Measurements from ENCODE around the gene EPB41. TPM values are rescaled to one million over a fixed set of nuclear protein-coding genes. Genes with fewer than 3 reads are reported as not detected.
A peak's percentile ranks its signal among the peaks of the same experiment; 100 is the strongest.

The EPB41 gene
- total RNA-seq, 6 donors from 2014 or later, result 43.5 to 109 (median 51.9) TPM

DNA sequence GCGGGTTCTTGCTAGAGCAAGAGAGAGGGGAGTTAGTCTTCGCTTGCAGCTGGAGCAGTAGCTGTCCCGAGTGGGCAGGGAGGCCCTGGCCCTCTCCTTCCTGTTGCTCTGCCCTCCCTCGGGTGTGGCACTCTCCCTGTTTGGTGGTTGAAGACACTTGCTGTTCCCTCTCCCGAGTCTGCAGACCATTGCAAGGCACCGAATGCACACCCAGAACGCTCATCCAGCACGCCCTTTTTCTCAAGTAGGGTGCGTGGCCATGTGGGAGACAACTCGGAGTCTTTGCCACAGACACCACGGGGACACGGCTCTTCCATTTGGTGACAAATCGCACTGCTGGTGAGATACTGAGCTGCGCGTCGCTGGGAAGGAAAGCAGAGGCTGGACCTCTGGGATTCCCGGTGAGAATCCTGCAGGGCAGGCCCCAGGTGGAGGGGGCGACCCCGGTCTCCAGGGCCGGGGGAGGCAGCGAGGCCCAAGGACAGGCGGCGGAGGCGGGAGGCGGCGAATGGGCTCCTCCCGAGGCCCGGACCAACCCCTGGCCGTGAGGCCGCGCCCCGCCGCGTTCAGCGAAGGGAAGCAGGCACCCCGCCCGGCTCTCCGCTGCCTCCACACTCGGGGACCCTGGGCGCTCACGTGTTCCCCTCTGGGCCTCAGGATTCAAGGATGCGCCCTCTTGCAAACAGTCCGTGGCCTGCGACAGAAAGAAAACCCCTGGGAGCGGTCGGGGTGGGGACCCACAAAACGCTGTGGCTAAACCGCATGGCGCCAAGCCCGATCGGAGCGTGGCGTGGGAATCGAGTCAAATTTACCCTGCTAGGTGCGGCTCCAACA is 219.7 kb downstream of the EPB41 start:
- Histone ChIP-seq H3K9me3 (no peaks in the 10 kb centered on the region), H3K27ac (no peak overlapping the region), H3K4me3 (no peak overlapping the region), H3K4me1 (peaks cover 7 to 13% (median 9%) of the 10 kb centered on the region in 4 donors), H3K27me3 (no peaks in the 10 kb centered on the region), H3K36me3 (no peaks in the 10 kb centered on the region)
- no peak for TF ChIP-seq POLR2AphosphoS5 (IDR thresholded peaks at IDR 0.05)
- TF ChIP-seq POLR2A (IDR thresholded peaks at IDR 0.05), result no peak
- TF ChIP-seq, protein P1, sequence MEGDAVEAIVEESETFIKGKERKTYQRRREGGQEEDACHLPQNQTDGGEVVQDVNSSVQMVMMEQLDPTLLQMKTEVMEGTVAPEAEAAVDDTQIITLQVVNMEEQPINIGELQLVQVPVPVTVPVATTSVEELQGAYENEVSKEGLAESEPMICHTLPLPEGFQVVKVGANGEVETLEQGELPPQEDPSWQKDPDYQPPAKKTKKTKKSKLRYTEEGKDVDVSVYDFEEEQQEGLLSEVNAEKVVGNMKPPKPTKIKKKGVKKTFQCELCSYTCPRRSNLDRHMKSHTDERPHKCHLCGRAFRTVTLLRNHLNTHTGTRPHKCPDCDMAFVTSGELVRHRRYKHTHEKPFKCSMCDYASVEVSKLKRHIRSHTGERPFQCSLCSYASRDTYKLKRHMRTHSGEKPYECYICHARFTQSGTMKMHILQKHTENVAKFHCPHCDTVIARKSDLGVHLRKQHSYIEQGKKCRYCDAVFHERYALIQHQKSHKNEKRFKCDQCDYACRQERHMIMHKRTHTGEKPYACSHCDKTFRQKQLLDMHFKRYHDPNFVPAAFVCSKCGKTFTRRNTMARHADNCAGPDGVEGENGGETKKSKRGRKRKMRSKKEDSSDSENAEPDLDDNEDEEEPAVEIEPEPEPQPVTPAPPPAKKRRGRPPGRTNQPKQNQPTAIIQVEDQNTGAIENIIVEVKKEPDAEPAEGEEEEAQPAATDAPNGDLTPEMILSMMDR (IDR thresholded peaks at IDR 0.05), result no peak
- TF ChIP-seq EP300 (IDR thresholded peaks at IDR 0.05), result no peak
- peak in 1 of 2 donors; percentile 87 for DNase-seq
- 65% methylated on average over 33 to 54 of the region's 55 CpGs for WGBS, 2 donors
- ATAC-seq (ENCODE audit: low FRiP score in 2 of 2), result peak; percentile 16 to 62

DNA sequence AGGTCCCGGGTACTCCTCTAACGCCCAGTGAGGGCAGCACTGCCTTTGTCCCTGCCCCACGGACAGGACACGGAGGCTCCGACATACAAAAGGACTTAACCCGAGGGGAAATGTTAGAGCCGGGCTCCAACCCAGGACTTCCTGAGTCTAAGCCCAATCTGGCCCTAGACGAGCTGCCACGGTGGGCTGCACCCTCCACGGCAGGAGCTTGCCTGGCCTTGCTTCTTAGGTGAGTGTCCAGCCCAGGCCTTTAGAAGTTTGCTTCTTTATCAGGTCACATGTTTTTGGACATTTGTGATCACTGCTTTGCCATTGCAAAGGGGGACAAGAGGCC is 220.3 kb downstream of the EPB41 start:
- ATAC-seq (ENCODE audit: low FRiP score in 2 of 2) (no peak), DNase-seq (no peak)
- H3K4me3 ChIP-seq, result no peak overlapping the region
- H3K36me3 ChIP-seq, result no peaks in the 10 kb centered on the region
- H3K27ac ChIP-seq, result no peak overlapping the region
- H3K4me1 ChIP-seq, result peaks cover 7 to 13% (median 9%) of the 10 kb centered on the region in 4 donors
- TF ChIP-seq EP300 (IDR thresholded peaks at IDR 0.05), result no peak
- no peak for TF ChIP-seq POLR2A (IDR thresholded peaks at IDR 0.05)
- TF ChIP-seq POLR2AphosphoS5 (IDR thresholded peaks at IDR 0.05), result no peak
- TF ChIP-seq, protein P1 (IDR thresholded peaks at IDR 0.05), result no peak
- 77% methylated on average over 6 of the region's 10 CpGs; no CpG with 5 or more reads in 1 of the 2 donors for WGBS, 2 donors
- H3K27me3 ChIP-seq, result no peaks in the 10 kb centered on the region
- no peaks in the 10 kb centered on the region for H3K9me3 ChIP-seq

DNA sequence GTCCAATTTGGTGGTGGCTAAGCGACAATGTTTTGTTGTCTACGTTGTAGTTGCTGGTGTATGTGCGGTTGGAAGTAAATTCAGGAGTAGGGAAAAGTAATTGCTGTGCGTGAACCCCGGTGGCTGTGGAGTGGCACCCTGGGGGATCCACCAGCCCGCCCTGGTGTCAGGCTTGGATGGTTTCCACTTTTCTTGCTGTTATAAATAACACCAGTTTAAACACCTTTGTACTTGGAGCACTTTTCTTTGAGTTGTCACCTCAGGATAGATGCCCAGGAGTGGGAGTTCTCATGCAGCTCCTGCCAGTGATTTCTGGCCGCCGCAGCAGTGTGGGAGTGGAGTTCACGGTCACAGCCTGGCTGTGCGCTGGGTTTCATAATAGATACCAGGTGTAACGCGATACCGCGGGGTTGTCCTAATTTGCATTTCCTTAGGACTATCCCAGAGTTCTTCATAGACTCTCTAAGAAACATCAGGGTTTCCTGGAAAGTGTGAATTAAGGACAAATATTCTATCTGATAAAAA is 222.1 kb downstream of the EPB41 start:
- peak in 1 of 2 donors; percentile 43 for ATAC-seq (ENCODE audit: low FRiP score in 2 of 2)
- Histone ChIP-seq H3K9me3 (no peaks in the 10 kb centered on the region), H3K4me3 (no peak overlapping the region), H3K27ac (no peak overlapping the region), H3K27me3 (no peaks in the 10 kb centered on the region), H3K36me3 (no peaks in the 10 kb centered on the region), H3K4me1 (peaks cover 7 to 13% (median 9%) of the 10 kb centered on the region in 4 donors)
- 69 to 73% methylated on average over 14 of the region's 14 CpGs for WGBS, 2 donors
- TF ChIP-seq POLR2AphosphoS5 (IDR thresholded peaks at IDR 0.05) (no peak), POLR2A (IDR thresholded peaks at IDR 0.05) (no peak), EP300 (IDR thresholded peaks at IDR 0.05) (no peak)
- no peak for DNase-seq

DNA sequence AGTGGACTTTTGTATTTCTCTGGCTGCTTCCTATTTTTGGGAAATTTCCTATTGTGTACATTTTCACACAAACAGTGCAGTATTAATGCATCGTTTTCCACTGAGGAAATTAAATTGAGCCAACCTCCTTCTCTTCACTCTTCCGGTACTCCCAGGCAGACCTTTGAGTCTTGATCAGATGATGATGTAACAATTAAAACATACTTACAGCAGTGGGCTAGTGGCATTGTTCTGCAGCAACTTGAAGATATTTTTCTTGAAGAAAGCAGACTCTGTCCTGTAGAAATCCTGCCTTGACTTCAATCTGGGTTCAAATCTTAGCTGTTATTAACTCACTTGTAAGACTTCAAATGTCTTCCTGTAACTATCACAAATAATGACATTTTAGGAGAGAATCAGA is 228.3 kb downstream of the EPB41 start:
- Histone ChIP-seq H3K27ac (no peak overlapping the region), H3K36me3 (peaks cover 0 to 37% (median 18%) of the 10 kb centered on the region in 4 donors), H3K4me3 (no peak overlapping the region), H3K27me3 (no peaks in the 10 kb centered on the region), H3K9me3 (no peaks in the 10 kb centered on the region), H3K4me1 (no peaks in the 10 kb centered on the region)
- ATAC-seq (ENCODE audit: low FRiP score in 2 of 2) (no peak), DNase-seq (no peak)
- no peak for TF ChIP-seq POLR2AphosphoS5 (IDR thresholded peaks at IDR 0.05)
- TF ChIP-seq EP300 (IDR thresholded peaks at IDR 0.05), result no peak
- TF ChIP-seq POLR2A (IDR thresholded peaks at IDR 0.05), result no peak
- TF ChIP-seq, protein P1 (IDR thresholded peaks at IDR 0.05), result no peak
- WGBS, 2 donors, result 68 to 91% methylated on average over 2 of the region's 2 CpGs

DNA sequence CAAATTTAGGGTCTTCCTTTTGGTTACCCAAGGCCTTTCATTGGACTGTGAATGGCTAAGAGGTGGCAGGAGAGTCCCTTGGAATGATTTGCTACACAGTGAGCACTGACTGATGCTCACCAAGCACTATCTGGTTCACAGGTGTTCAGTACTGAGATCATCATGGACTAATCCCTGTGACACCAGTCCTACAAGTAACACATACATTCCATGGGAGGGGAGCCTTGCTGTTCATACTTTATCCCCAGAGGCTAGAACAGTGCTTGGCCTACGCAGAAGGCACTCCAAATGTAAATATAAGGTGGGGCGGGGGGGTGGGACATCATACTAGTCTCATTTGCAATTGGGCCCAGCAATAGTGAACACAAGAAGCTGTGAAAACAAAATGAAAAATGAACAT is 229.8 kb downstream of the EPB41 start:
- DNase-seq (no peak), ATAC-seq (ENCODE audit: low FRiP score in 2 of 2) (no peak)
- Histone ChIP-seq H3K9me3 (no peaks in the 10 kb centered on the region), H3K27me3 (no peaks in the 10 kb centered on the region), H3K27ac (no peak overlapping the region), H3K4me1 (no peaks in the 10 kb centered on the region), H3K4me3 (no peak overlapping the region), H3K36me3 (peaks cover 9 to 51% (median 32%) of the 10 kb centered on the region in 4 donors)
- TF ChIP-seq POLR2A (IDR thresholded peaks at IDR 0.05) (no peak), POLR2AphosphoS5 (IDR thresholded peaks at IDR 0.05) (no peak), EP300 (IDR thresholded peaks at IDR 0.05) (no peak)
- TF ChIP-seq, protein P1 (IDR thresholded peaks at IDR 0.05), result no peak
- 97 to 100% methylated on average over 2 of the region's 2 CpGs for WGBS, 2 donors
